HG03558 (cell line): ENCODE results near the gene IQCH.
"Not testable (repeated sequence)": the region's sequence is repeated elsewhere in the genome, so short reads cannot be mapped to it uniquely, and the experiment has no call there.

Source experiments
- ATAC-seq: cut with Tn5 transposase; IDR thresholded peaks from one replicate; pipeline ENCODE4 v1.9.1; 2021; ENCODE audit warnings: moderate number of reproducible peaks; ENCODE audit not compliant: unreplicated experiment; ENCODE audit errors: extremely low read depth

The IQCH gene

GRCh38 chr15:67420137-67420536, 165.6 kb downstream of the IQCH start:
- no peak for ATAC-seq

GRCh38 chr15:67421105-67421504, 166.5 kb downstream of the IQCH start:
- ATAC-seq = no peak

- ATAC-seq = no peak
Observed at GRCh38 chr15:67422296-67422695, 167.7 kb downstream of the IQCH start.

GRCh38 chr15:67433495-67434099, 179.0 kb downstream of the IQCH start:
- no peak for ATAC-seq

GRCh38 chr15:67436351-67437250, 182.0 kb downstream of the IQCH start:
- not testable (repeated sequence) for ATAC-seq

GRCh38 chr15:67444100-67444499, 189.5 kb downstream of the IQCH start:
- no peak for ATAC-seq

- ATAC-seq = no peak
Observed at GRCh38 chr15:67446449-67446848, 191.9 kb downstream of the IQCH start.

GRCh38 chr15:67448372-67448771, 193.8 kb downstream of the IQCH start:
- not testable (repeated sequence) for ATAC-seq

- not testable (repeated sequence) for ATAC-seq
Observed at GRCh38 chr15:67453703-67454102, 199.1 kb downstream of the IQCH start.

- no peak for ATAC-seq
Observed at GRCh38 chr15:67456677-67457529, 202.3 kb downstream of the IQCH start.

GRCh38 chr15:67458331-67459029, 203.9 kb downstream of the IQCH start:
- no peak for ATAC-seq

GRCh38 chr15:67460521-67460920, 205.9 kb downstream of the IQCH start:
- no peak for ATAC-seq

- no peak for ATAC-seq
Observed at GRCh38 chr15:67461735-67462134, 207.1 kb downstream of the IQCH start.

- ATAC-seq = no peak
Observed at GRCh38 chr15:67462875-67463274, 208.3 kb downstream of the IQCH start.

- no peak for ATAC-seq
Observed at GRCh38 chr15:67463488-67463887, 208.9 kb downstream of the IQCH start.

- ATAC-seq = no peak
Observed at GRCh38 chr15:67465196-67465952, 210.8 kb downstream of the IQCH start.

GRCh38 chr15:67468416-67468815, 213.8 kb downstream of the IQCH start:
- no peak for ATAC-seq

- ATAC-seq = no peak
Observed at GRCh38 chr15:67469680-67470079, 215.1 kb downstream of the IQCH start.

GRCh38 chr15:67472957-67473356, 218.4 kb downstream of the IQCH start:
- ATAC-seq = no peak
